Caco-2 (cell line): ENCODE results near the gene DYNLRB2. TPM values are rescaled to one million over a fixed set of nuclear protein-coding genes. Genes with fewer than 3 reads are reported as not detected.

Source experiments
- BruUV-seq: library from RNA; stranded (reverse); fragments of 400-500 nt; replicated peaks from 2 replicates; lab custom pipeline; 2021; lab: Mats Ljungman, UMichigan
- CTCF ChIA-PET: fragments of 300-600 bp; sonication (Branson Sonifier 250); formaldehyde crosslinking; loops from one replicate; lab custom pipeline; 2022; ENCODE audit warnings: antibody characterized with exemption; lab: Charles Lee
- POLR2A ChIA-PET: fragments of 300-600 bp; sonication (Branson Sonifier 250); formaldehyde crosslinking; loops from one replicate; lab custom pipeline; 2022; ENCODE audit warnings: antibody characterized with exemption; lab: Charles Lee
- DNase-seq, 2 experiments: peaks; one replicate each; pipeline versions ENCODE4 v3.0.0 to v3.0.0-alpha.2; 2020 to 2022
- H3K27me3 ChIP-seq: replicated peaks from 2 replicates; pipeline ENCODE4 v1.6.0; 2011; ENCODE audit warnings: low read length; ENCODE audit not compliant: control insufficient read depth, insufficient read depth
- H3K36me3 ChIP-seq: 2 replicates; pipeline ENCODE4 v1.5.1; 2011; ENCODE audit warnings: low read length; ENCODE audit not compliant: control insufficient read depth, insufficient read depth
- H3K4me1 ChIP-seq: fragments of 250-450 bp; sonication (Bioruptor Pico); 2 replicates; pipeline ENCODE4 v1.5.1; 2020; ENCODE audit warnings: mild to moderate bottlenecking
- H3K4me3 ChIP-seq: 2 replicates; pipeline ENCODE4 v1.5.1; 2011; ENCODE audit warnings: low read depth, mild to moderate bottlenecking, control low read depth, low read length
- H3K9me3 ChIP-seq: fragments of 250-450 bp; sonication (Bioruptor Pico); 2 replicates; pipeline ENCODE4 v1.5.1; 2020; ENCODE audit warnings: mild to moderate bottlenecking, moderate library complexity
- H3K27ac Mint-ChIP-seq: one replicate; pipeline ENCODE4 v1.8.0; 2022; ENCODE audit warnings: mixed read lengths; ENCODE audit not compliant: unreplicated experiment
- H3K27me3 Mint-ChIP-seq: one replicate; pipeline ENCODE4 v1.8.0; 2022; ENCODE audit warnings: mixed read lengths; ENCODE audit not compliant: insufficient read depth, unreplicated experiment
- H3K36me3 Mint-ChIP-seq: one replicate; pipeline ENCODE4 v1.8.0; 2022; ENCODE audit warnings: mild to moderate bottlenecking, mixed read lengths; ENCODE audit not compliant: insufficient read depth, unreplicated experiment
- H3K4me1 Mint-ChIP-seq: one replicate; pipeline ENCODE4 v1.8.0; 2022; ENCODE audit warnings: low read depth, mixed read lengths; ENCODE audit not compliant: unreplicated experiment
- H3K4me3 Mint-ChIP-seq: one replicate; pipeline ENCODE4 v1.8.0; 2022; ENCODE audit warnings: mild to moderate bottlenecking, moderate library complexity, mixed read lengths; ENCODE audit not compliant: unreplicated experiment
- H3K9me3 Mint-ChIP-seq: one replicate; pipeline ENCODE4 v1.8.0; 2022; ENCODE audit warnings: mixed read lengths; ENCODE audit not compliant: unreplicated experiment
- CTCF ChIP-seq, 2 experiments: fragments of 200-600 bp in 1 of 2; IDR thresholded peaks; 1 replicate in 1 of 2; 2 replicates in 1 of 2; pipeline versions ENCODE4 v1.5.1 to v1.8.0; 2011 to 2022; ENCODE audit warnings: antibody characterized with exemption in 1 of 2, control low read depth in 1 of 2, inconsistent platforms in 1 of 2, low read depth in 1 of 2, low read length in 1 of 2, mild to moderate bottlenecking in 1 of 2, moderate library complexity in 1 of 2; ENCODE audit not compliant: insufficient read depth in 1 of 2, severe bottlenecking in 1 of 2, unreplicated experiment in 1 of 2
- intact Hi-C: fragments of 100-400 bp; cut with micrococcal nuclease; formaldehyde crosslinking; loops from one replicate; pipeline ENCODE4 v1.10.0; 2022; ENCODE audit not compliant: unreplicated experiment
- total RNA-seq: library from RNA; stranded (reverse); gene quantifications from 2 replicates; pipeline ENCODE4 v1.2.3, GENCODE V29; 2022

Gene DYNLRB2
- total RNA-seq, 1 experiment from 2014 or later, result not detected

- Mint-ChIP-seq H3K27ac (no peak overlapping the region), H3K4me1 (no peaks in the 10 kb centered on the region), H3K27me3 (peaks cover 15% of the 10 kb centered on the region), H3K9me3 (no peaks in the 10 kb centered on the region), H3K4me3 (no peak overlapping the region), H3K36me3 (no peaks in the 10 kb centered on the region)
- intact Hi-C loops, result no loop called here
- Histone ChIP-seq H3K27me3 (no peaks in the 10 kb centered on the region), H3K9me3 (no peaks in the 10 kb centered on the region), H3K36me3 (no peaks in the 10 kb centered on the region), H3K4me1 (no peaks in the 10 kb centered on the region), H3K4me3 (no peak overlapping the region)
- no peak for DNase-seq
- TF ChIP-seq CTCF (IDR thresholded peaks at IDR 0.05; ENCODE audit: insufficient read depth in 1 of 2, low read depth in 1 of 2, low read length in 1 of 2, severe bottlenecking in 1 of 2, unreplicated experiment in 1 of 2), result no peak
- ChIA-PET CTCF (no interaction called here), POLR2A (no interaction called here)
- no TSS peak for BruUV-seq
Measured at GRCh38 chr16:80515374-80515773, 25.4 kb upstream of the DYNLRB2 start.

- ChIA-PET POLR2A (no interaction called here), CTCF (no interaction called here)
- Mint-ChIP-seq H3K4me1 (no peaks in the 10 kb centered on the region), H3K36me3 (no peaks in the 10 kb centered on the region), H3K9me3 (no peaks in the 10 kb centered on the region), H3K27me3 (peaks cover 15% of the 10 kb centered on the region), H3K4me3 (no peak overlapping the region), H3K27ac (no peak overlapping the region)
- intact Hi-C loops, result no loop called here
- Histone ChIP-seq H3K4me3 (no peak overlapping the region), H3K4me1 (no peaks in the 10 kb centered on the region), H3K36me3 (no peaks in the 10 kb centered on the region), H3K27me3 (no peaks in the 10 kb centered on the region), H3K9me3 (no peaks in the 10 kb centered on the region)
- BruUV-seq, result no TSS peak
- no peak for DNase-seq
- no peak for TF ChIP-seq CTCF (IDR thresholded peaks at IDR 0.05; ENCODE audit: insufficient read depth in 1 of 2, low read depth in 1 of 2, low read length in 1 of 2, severe bottlenecking in 1 of 2, unreplicated experiment in 1 of 2)
Measured at GRCh38 chr16:80517846-80518245, 22.9 kb upstream of the DYNLRB2 start.

GRCh38 chr16:80518436-80518835, 22.4 kb upstream of the DYNLRB2 start:
- no peaks in the 10 kb centered on the region for H3K4me1 Mint-ChIP-seq
- CTCF ChIA-PET, result no interaction called here
- TF ChIP-seq CTCF (IDR thresholded peaks at IDR 0.05; ENCODE audit: insufficient read depth in 1 of 2, low read depth in 1 of 2, low read length in 1 of 2, severe bottlenecking in 1 of 2, unreplicated experiment in 1 of 2), result no peak

More at GRCh38 chr16:80518436-80518835, 22.4 kb upstream of the DYNLRB2 start:
- H3K27ac Mint-ChIP-seq, result no peak overlapping the region
- H3K27me3 Mint-ChIP-seq, result peaks cover 16% of the 10 kb centered on the region
- Histone ChIP-seq H3K4me1 (no peaks in the 10 kb centered on the region), H3K4me3 (no peak overlapping the region), H3K27me3 (no peaks in the 10 kb centered on the region), H3K9me3 (no peaks in the 10 kb centered on the region), H3K36me3 (no peaks in the 10 kb centered on the region)
- no peak overlapping the region for H3K4me3 Mint-ChIP-seq
- intact Hi-C loops, result no loop called here
- no peaks in the 10 kb centered on the region for H3K9me3 Mint-ChIP-seq
- POLR2A ChIA-PET, result no interaction called here
- DNase-seq, result no peak
- H3K36me3 Mint-ChIP-seq, result no peaks in the 10 kb centered on the region
- no TSS peak for BruUV-seq
